GM12892 (cell line): ENCODE results near the gene ZBTB32.

ENCODE experiments used
- POLR2A ChIP-seq: IDR thresholded peaks from 2 replicates; pipeline ENCODE4 v1.6.1; 2011; ENCODE audit warnings: low read depth, low read length, control low read depth
- POLR2AphosphoS5 ChIP-seq: IDR thresholded peaks from 2 replicates; pipeline ENCODE4 v1.6.1; 2011; ENCODE audit warnings: low read depth, low read length, control low read depth
- TAF1 ChIP-seq: IDR thresholded peaks from 2 replicates; pipeline ENCODE4 v1.6.1; 2011; ENCODE audit warnings: low read depth, mild to moderate bottlenecking, control low read depth, low read length, borderline replicate concordance

GRCh38 chr19:35745328-35746086, 41.1 kb downstream of the ZBTB32 start, which contains the start of the genes PSENEN and U2AF1L4:
- TF ChIP-seq POLR2AphosphoS5 (0 out of 2 replicates have a peak, but pooled peaks have one; percentile 11), TAF1 (no peak), POLR2A (0 out of 2 replicates have a peak, but pooled peaks have one; percentile 8)
